ENCODE measurements around the gene SPOCK2.

The SPOCK2 gene

GRCh38 chr10:72068126-72068765, 20.1 kb downstream of the SPOCK2 start:
- no peak for DNase-seq
- peaks cover 5% of the 10 kb centered on the region; the same call in 1 of the 2 replicates for H3K36me3 ChIP-seq
- H3K27me3 ChIP-seq (ENCODE audit: insufficient read depth, low read depth, severe bottlenecking): no peaks in the 10 kb centered on the region
- no peak for TF ChIP-seq CTCF (IDR thresholded peaks at IDR 0.05; ENCODE audit: low read depth, low read length)
- peaks cover 4% of the 10 kb centered on the region for H3K9me3 ChIP-seq (ENCODE audit: severe bottlenecking)
- H3K27ac ChIP-seq: peak overlapping the region; percentile 96
- no peak overlapping the region for H3K4me3 ChIP-seq (ENCODE audit: low read depth, low read length)

GRCh38 chr10:72067463-72068125, 20.8 kb downstream of the SPOCK2 start:
- DNase-seq: no peak
- Histone ChIP-seq H3K9me3 (ENCODE audit: severe bottlenecking) (peaks cover 4% of the 10 kb centered on the region), H3K4me3 (ENCODE audit: low read depth, low read length) (no peak overlapping the region), H3K27me3 (ENCODE audit: insufficient read depth, low read depth, severe bottlenecking) (no peaks in the 10 kb centered on the region), H3K36me3 (peaks cover 5% of the 10 kb centered on the region; the same call in 1 of the 2 replicates), H3K27ac (peak overlapping the region; percentile 96)
- no peak for TF ChIP-seq CTCF (IDR thresholded peaks at IDR 0.05; ENCODE audit: low read depth, low read length)

GRCh38 chr10:72066318-72067284, 21.8 kb downstream of the SPOCK2 start:
- DNase-seq: no peak
- no peaks in the 10 kb centered on the region for H3K27me3 ChIP-seq (ENCODE audit: insufficient read depth, low read depth, severe bottlenecking)
- peaks cover 5% of the 10 kb centered on the region; the same call in 1 of the 2 replicates for H3K36me3 ChIP-seq

GRCh38 chr10:72065439-72066025, 22.8 kb downstream of the SPOCK2 start:
- no peak for DNase-seq
- no peak overlapping the region for H3K4me3 ChIP-seq (ENCODE audit: low read depth, low read length)
- no peak overlapping the region for H3K27ac ChIP-seq
- peaks cover 5% of the 10 kb centered on the region; the same call in 1 of the 2 replicates for H3K36me3 ChIP-seq
- H3K9me3 ChIP-seq (ENCODE audit: severe bottlenecking): no peaks in the 10 kb centered on the region
- H3K27me3 ChIP-seq (ENCODE audit: insufficient read depth, low read depth, severe bottlenecking): no peaks in the 10 kb centered on the region
- TF ChIP-seq CTCF (IDR thresholded peaks at IDR 0.05; ENCODE audit: low read depth, low read length): no peak

More at GRCh38 chr10:72066318-72067284, 21.8 kb downstream of the SPOCK2 start:
- TF ChIP-seq CTCF (IDR thresholded peaks at IDR 0.05; ENCODE audit: low read depth, low read length): no peak
- H3K4me3 ChIP-seq (ENCODE audit: low read depth, low read length): no peak overlapping the region
- H3K27ac ChIP-seq: peak overlapping the region; percentile 96
- peaks cover under 1% of the 10 kb centered on the region for H3K9me3 ChIP-seq (ENCODE audit: severe bottlenecking)

- no peak for TF ChIP-seq CTCF (IDR thresholded peaks at IDR 0.05; ENCODE audit: low read depth, low read length)
- no peak for DNase-seq
- no peak overlapping the region for H3K27ac ChIP-seq
Observed at GRCh38 chr10:72063703-72064391, 24.5 kb downstream of the SPOCK2 start.

More at GRCh38 chr10:72063703-72064391, 24.5 kb downstream of the SPOCK2 start:
- no peak overlapping the region for H3K4me3 ChIP-seq (ENCODE audit: low read depth, low read length)
- peaks cover 5% of the 10 kb centered on the region; the same call in 1 of the 2 replicates for H3K36me3 ChIP-seq
- no peaks in the 10 kb centered on the region for H3K27me3 ChIP-seq (ENCODE audit: insufficient read depth, low read depth, severe bottlenecking)
- H3K9me3 ChIP-seq (ENCODE audit: severe bottlenecking): no peaks in the 10 kb centered on the region

All from WERI-Rb-1 (cell line).